MM.1S (cell line): ENCODE results near the gene WIPF2.
"Not testable (repeated sequence)": the region's sequence is repeated elsewhere in the genome, so short reads cannot be mapped to it uniquely, and the experiment has no call there.

Source experiments
- DNase-seq: peaks from one replicate; pipeline ENCODE4 v3.0.0-alpha.2; 2015
- H2AFZ ChIP-seq: fragments of 300-600 bp; sonication (generic); 2 replicates; pipeline ENCODE4 v1.6.0; 2016; ENCODE audit warnings: antibody characterized with exemption, low read length
- H3F3A ChIP-seq: fragments of 300-600 bp; sonication (generic); 2 replicates; pipeline ENCODE4 v1.6.1; 2016; ENCODE audit warnings: mild to moderate bottlenecking, antibody characterized with exemption, low read length, moderate library complexity, mixed read lengths; ENCODE audit not compliant: insufficient read depth
- H3K27ac ChIP-seq: fragments of 300-600 bp; sonication (generic); 2 replicates; pipeline ENCODE4 v1.5.1; 2016; ENCODE audit warnings: mild to moderate bottlenecking, low read length
- H3K27me3 ChIP-seq: fragments of 300-600 bp; sonication (generic); replicated peaks from 2 replicates; pipeline ENCODE4 v1.6.0; 2016; ENCODE audit warnings: low read length; ENCODE audit not compliant: insufficient read depth
- H3K36me3 ChIP-seq: fragments of 300-600 bp; sonication (generic); replicated peaks from 2 replicates; pipeline ENCODE4 v1.6.1; 2016; ENCODE audit warnings: mild to moderate bottlenecking, low read length, mixed read lengths; ENCODE audit not compliant: insufficient read depth
- H3K4me1 ChIP-seq: fragments of 300-600 bp; sonication (generic); 2 replicates; pipeline ENCODE4 v1.6.1; 2016; ENCODE audit warnings: low read length, mixed read lengths
- H3K4me2 ChIP-seq: fragments of 300-600 bp; sonication (generic); 2 replicates; pipeline ENCODE4 v1.6.0; 2016; ENCODE audit warnings: low read depth, low read length
- H3K4me3 ChIP-seq: fragments of 300-600 bp; sonication (generic); 2 replicates; pipeline ENCODE4 v1.5.1; 2016; ENCODE audit warnings: low read length, mixed read lengths
- H3K79me2 ChIP-seq: fragments of 300-600 bp; sonication (generic); 2 replicates; pipeline ENCODE4 v1.6.1; 2016; ENCODE audit warnings: mixed run types, low read length, mixed read lengths
- H3K9ac ChIP-seq: fragments of 300-600 bp; sonication (generic); 2 replicates; pipeline ENCODE4 v1.6.1; 2016; ENCODE audit warnings: low read length, mixed read lengths
- H3K9me2 ChIP-seq: fragments of 300-600 bp; sonication (generic); replicated peaks from 2 replicates; pipeline ENCODE4 v1.6.1; 2016; ENCODE audit warnings: mild to moderate bottlenecking, low read length, mixed read lengths; ENCODE audit not compliant: insufficient read depth
- H3K9me3 ChIP-seq: fragments of 300-600 bp; sonication (generic); replicated peaks from 2 replicates; pipeline ENCODE4 v1.6.1; 2016; ENCODE audit warnings: mild to moderate bottlenecking, low read length, mixed read lengths; ENCODE audit not compliant: insufficient read depth
- H4K20me1 ChIP-seq: fragments of 300-600 bp; sonication (generic); 2 replicates; pipeline ENCODE4 v1.6.1; 2016; ENCODE audit warnings: mild to moderate bottlenecking, low read length, moderate library complexity, mixed read lengths; ENCODE audit not compliant: insufficient read depth
- EZH2 ChIP-seq: fragments of 300-600 bp; sonication (generic); optimal IDR thresholded peaks from 2 replicates; pipeline ENCODE3; 2017; ENCODE audit warnings: low read depth, mild to moderate bottlenecking, antibody characterized with exemption, low read length, mixed read lengths
- EZH2phosphoT487 ChIP-seq: fragments of 300-600 bp; sonication (generic); IDR thresholded peaks from 2 replicates; pipeline ENCODE4 v1.6.1; 2018; ENCODE audit warnings: antibody characterized with exemption, low read length
- TF ChIP-seq, protein P1 (sequence below): fragments of 300-600 bp; sonication (generic); IDR thresholded peaks from 2 replicates; pipeline ENCODE4 v1.5.1; 2016; ENCODE audit warnings: antibody characterized with exemption, low read length, mixed read lengths

Gene WIPF2

DNA sequence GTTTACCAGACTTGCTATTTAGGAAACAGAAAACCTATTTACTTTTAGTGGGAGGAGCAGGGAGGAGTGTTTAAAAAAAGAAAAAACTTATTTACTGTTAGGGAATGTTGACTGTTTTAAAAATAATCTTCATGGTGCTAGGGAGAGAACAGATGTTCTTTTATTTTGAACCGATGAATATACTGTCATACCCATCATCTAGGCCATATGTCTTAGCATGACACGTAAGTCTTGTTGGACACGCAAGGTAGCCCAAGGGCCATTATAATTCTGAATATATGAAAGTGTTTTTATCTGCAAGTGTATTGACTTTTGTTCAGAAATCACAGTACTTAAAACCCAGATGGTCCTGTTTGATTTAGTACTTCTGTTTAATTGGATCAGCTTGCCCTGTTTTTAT, 11.6 kb downstream of the WIPF2 start:
- no peaks in the 10 kb centered on the region for H3K9me2 ChIP-seq
- H3K4me3 ChIP-seq = no peak overlapping the region
- H3K36me3 ChIP-seq = no peaks in the 10 kb centered on the region
- no peaks in the 10 kb centered on the region for H3K27me3 ChIP-seq
- no peak overlapping the region for H3K4me2 ChIP-seq
- H3K4me1 ChIP-seq = no peaks in the 10 kb centered on the region
- no peak overlapping the region for H3K9ac ChIP-seq
- peaks cover 32% of the 10 kb centered on the region for H3K79me2 ChIP-seq
- no peak for DNase-seq
- H3K9me3 ChIP-seq = no peaks in the 10 kb centered on the region
- H3K27ac ChIP-seq = no peak overlapping the region
- H4K20me1 ChIP-seq = no peaks in the 10 kb centered on the region
- H2AFZ ChIP-seq = no peak overlapping the region
- no peaks in the 10 kb centered on the region for H3F3A ChIP-seq
- TF ChIP-seq, protein P1, sequence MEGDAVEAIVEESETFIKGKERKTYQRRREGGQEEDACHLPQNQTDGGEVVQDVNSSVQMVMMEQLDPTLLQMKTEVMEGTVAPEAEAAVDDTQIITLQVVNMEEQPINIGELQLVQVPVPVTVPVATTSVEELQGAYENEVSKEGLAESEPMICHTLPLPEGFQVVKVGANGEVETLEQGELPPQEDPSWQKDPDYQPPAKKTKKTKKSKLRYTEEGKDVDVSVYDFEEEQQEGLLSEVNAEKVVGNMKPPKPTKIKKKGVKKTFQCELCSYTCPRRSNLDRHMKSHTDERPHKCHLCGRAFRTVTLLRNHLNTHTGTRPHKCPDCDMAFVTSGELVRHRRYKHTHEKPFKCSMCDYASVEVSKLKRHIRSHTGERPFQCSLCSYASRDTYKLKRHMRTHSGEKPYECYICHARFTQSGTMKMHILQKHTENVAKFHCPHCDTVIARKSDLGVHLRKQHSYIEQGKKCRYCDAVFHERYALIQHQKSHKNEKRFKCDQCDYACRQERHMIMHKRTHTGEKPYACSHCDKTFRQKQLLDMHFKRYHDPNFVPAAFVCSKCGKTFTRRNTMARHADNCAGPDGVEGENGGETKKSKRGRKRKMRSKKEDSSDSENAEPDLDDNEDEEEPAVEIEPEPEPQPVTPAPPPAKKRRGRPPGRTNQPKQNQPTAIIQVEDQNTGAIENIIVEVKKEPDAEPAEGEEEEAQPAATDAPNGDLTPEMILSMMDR = no peak

DNA sequence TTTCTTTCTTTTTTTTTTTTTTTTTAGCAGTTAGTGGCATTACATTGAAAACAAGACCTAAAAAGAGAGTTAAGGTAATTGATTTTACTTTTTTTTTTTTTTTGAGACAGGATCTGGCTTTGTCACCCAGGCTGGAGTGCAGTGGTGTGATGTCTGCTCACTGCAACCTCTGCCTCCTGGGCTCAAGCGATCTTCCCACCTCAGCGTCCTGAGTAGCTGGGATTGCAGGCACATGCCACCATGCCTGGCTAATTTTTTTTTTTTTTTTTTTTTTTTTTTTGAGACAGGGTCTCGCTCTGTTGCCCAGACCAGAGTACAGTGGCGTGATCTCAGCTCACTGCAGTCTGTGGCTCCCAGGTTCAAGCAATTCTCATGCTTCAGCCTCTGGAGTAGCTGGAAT, 12.8 kb downstream of the WIPF2 start:
- peaks cover 32% of the 10 kb centered on the region for H3K79me2 ChIP-seq
- H2AFZ ChIP-seq, H4K20me1 ChIP-seq, H3K4me2 ChIP-seq, H3K27me3 ChIP-seq, H3K36me3 ChIP-seq, H3K9me3 ChIP-seq, H3K4me3 ChIP-seq, H3F3A ChIP-seq, H3K9me2 ChIP-seq, H3K9ac ChIP-seq, DNase-seq, H3K27ac ChIP-seq, H3K4me1 ChIP-seq: not testable (repeated sequence)

DNA sequence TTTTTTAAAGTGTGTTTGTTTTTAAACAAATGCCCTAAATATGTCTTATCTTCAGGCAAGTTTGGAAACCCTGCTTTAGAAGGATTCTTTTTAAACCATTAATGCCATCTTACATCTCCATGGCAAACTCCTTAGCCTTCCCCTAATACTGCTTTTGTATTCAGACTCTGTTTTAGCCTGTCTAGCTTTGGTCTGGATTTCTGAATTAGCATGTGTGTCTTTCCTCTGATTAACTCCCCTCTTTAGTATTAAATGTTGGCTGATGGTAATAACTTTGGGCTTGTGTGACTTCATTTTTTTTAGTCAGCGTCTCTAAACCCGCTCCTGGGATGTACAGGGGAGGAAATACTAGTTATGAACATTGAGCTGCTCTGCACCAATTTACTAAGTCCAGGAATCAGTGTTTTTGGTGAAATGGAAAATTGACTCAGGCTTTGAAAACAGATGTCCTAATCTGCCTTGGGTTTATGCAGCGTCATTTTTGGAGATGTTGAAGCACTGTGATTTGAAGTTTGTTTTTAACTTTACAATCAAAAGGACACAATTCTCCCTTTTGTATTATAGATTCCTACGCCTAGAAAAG, 22.2 kb downstream of the WIPF2 start:
- no peak overlapping the region for H3K4me2 ChIP-seq
- no peaks in the 10 kb centered on the region for H3F3A ChIP-seq
- no peak overlapping the region for H3K4me3 ChIP-seq
- no peaks in the 10 kb centered on the region for H4K20me1 ChIP-seq
- no peaks in the 10 kb centered on the region for H3K4me1 ChIP-seq
- no peaks in the 10 kb centered on the region for H3K9me2 ChIP-seq
- H3K36me3 ChIP-seq = no peaks in the 10 kb centered on the region
- no peak overlapping the region for H3K27ac ChIP-seq
- no peaks in the 10 kb centered on the region for H3K27me3 ChIP-seq
- no peaks in the 10 kb centered on the region for H3K9me3 ChIP-seq
- no peak for TF ChIP-seq EZH2phosphoT487
- no peak for TF ChIP-seq EZH2
- TF ChIP-seq, protein P1 = no peak
- H3K79me2 ChIP-seq = peaks cover 42% of the 10 kb centered on the region
- no peak overlapping the region for H3K9ac ChIP-seq
- H2AFZ ChIP-seq = no peak overlapping the region
- no peak for DNase-seq

DNA sequence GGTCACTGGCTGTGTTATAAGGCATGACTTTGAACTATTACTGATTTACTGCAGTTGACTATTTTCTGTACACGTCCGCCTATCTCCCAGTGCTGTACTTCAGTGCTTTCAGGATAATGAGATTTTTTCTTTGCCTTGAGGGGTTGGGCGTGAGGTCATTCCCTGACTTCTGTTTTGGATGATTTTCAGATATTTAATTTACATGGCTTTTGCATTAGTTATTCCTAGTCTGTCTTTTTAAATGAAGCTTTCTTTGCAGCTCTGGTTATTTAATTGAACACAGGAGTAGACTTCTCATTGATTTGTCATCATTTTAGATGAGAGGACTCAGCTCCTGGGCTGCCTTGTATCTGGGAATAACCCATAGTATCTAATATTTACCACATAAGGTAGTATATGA, 23.7 kb downstream of the WIPF2 start:
- TF ChIP-seq, protein P1 = no peak
- TF ChIP-seq EZH2 (no peak), EZH2phosphoT487 (no peak)
- H3K27ac ChIP-seq = no peak overlapping the region
- H3K79me2 ChIP-seq = peaks cover 49% of the 10 kb centered on the region
- H3K4me3 ChIP-seq = no peak overlapping the region
- H3K9me3 ChIP-seq = no peaks in the 10 kb centered on the region
- H3K9me2 ChIP-seq = no peaks in the 10 kb centered on the region
- no peaks in the 10 kb centered on the region for H3K4me1 ChIP-seq
- no peak overlapping the region for H2AFZ ChIP-seq
- no peaks in the 10 kb centered on the region for H3F3A ChIP-seq
- no peaks in the 10 kb centered on the region for H3K27me3 ChIP-seq
- no peak for DNase-seq
- no peak overlapping the region for H3K4me2 ChIP-seq
- no peaks in the 10 kb centered on the region for H4K20me1 ChIP-seq
- no peaks in the 10 kb centered on the region for H3K36me3 ChIP-seq
- H3K9ac ChIP-seq = no peak overlapping the region
